Measurements from ENCODE around the gene NLRC3.

Gene NLRC3

GRCh38 chr16:3494386-3494973, 82.7 kb downstream of the NLRC3 start:
- no peak overlapping the region for H2BK5ac ChIP-seq (ENCODE audit: low read length)
- no CpG with 5 or more reads among the region's 16 CpGs for WGBS (ENCODE audit: extremely low coverage, insufficient coverage, low lambda C conversion rate)

GRCh38 chr16:3492356-3492755, 84.8 kb downstream of the NLRC3 start:
- Histone ChIP-seq H4K8ac (ENCODE audit: low read depth, low read length) (no peak overlapping the region), H3K79me1 (ENCODE audit: low read length) (no peaks in the 10 kb centered on the region), H3K18ac (ENCODE audit: low read length) (no peak overlapping the region), H3K23ac (ENCODE audit: low read length) (no peak overlapping the region), H4K5ac (ENCODE audit: low read length) (no peak overlapping the region), H2BK120ac (ENCODE audit: low read depth, low read length) (no peak overlapping the region), H2BK5ac (ENCODE audit: low read length) (no peak overlapping the region), H3K36me3 (ENCODE audit: control insufficient read depth, insufficient read depth, low read length) (no peaks in the 10 kb centered on the region), H3K27ac (ENCODE audit: low read depth, low read length) (no peak overlapping the region), H3K4me2 (ENCODE audit: low read length) (no peak overlapping the region), H3K27me3 (ENCODE audit: insufficient read depth, low read length, poor library complexity) (no peaks in the 10 kb centered on the region), H2AK5ac (ENCODE audit: low read length) (no peak overlapping the region), H3K4me3 (ENCODE audit: low read length) (no peak overlapping the region), H3K4ac (ENCODE audit: low read depth, low read length) (no peak overlapping the region), H3K4me1 (ENCODE audit: control insufficient read depth, low read depth, low read length) (no peaks in the 10 kb centered on the region), H2BK15ac (replicated peaks; ENCODE audit: low read depth) (no peak overlapping the region), H3K56ac (ENCODE audit: low read length) (no peak overlapping the region), H3K9ac (ENCODE audit: low read length) (no peak overlapping the region), H3K79me2 (ENCODE audit: control insufficient read depth, insufficient read depth, low read length) (no peaks in the 10 kb centered on the region)
- WGBS (ENCODE audit: extremely low coverage, insufficient coverage, low lambda C conversion rate): no CpG with 5 or more reads among the region's 10 CpGs
- DNase-seq: no peak

More at GRCh38 chr16:3494386-3494973, 82.7 kb downstream of the NLRC3 start:
- no peak overlapping the region for H2BK120ac ChIP-seq (ENCODE audit: low read depth, low read length)
- no peak overlapping the region for H3K9ac ChIP-seq (ENCODE audit: low read length)
- no peaks in the 10 kb centered on the region for H3K79me2 ChIP-seq (ENCODE audit: control insufficient read depth, insufficient read depth, low read length)
- H3K4ac ChIP-seq (ENCODE audit: low read depth, low read length): no peak overlapping the region
- no peak overlapping the region for H4K5ac ChIP-seq (ENCODE audit: low read length)
- H3K36me3 ChIP-seq (ENCODE audit: control insufficient read depth, insufficient read depth, low read length): no peaks in the 10 kb centered on the region
- no peak overlapping the region for H2BK15ac ChIP-seq (replicated peaks; ENCODE audit: low read depth)
- H3K56ac ChIP-seq (ENCODE audit: low read length): no peak overlapping the region
- H3K27ac ChIP-seq (ENCODE audit: low read depth, low read length): no peak overlapping the region
- H3K27me3 ChIP-seq (ENCODE audit: insufficient read depth, low read length, poor library complexity): no peaks in the 10 kb centered on the region
- H3K4me3 ChIP-seq (ENCODE audit: low read length): no peak overlapping the region
- no peak overlapping the region for H3K23ac ChIP-seq (ENCODE audit: low read length)
- H3K79me1 ChIP-seq (ENCODE audit: low read length): no peaks in the 10 kb centered on the region
- H4K8ac ChIP-seq (ENCODE audit: low read depth, low read length): no peak overlapping the region
- DNase-seq: no peak
- H2AK5ac ChIP-seq (ENCODE audit: low read length): no peak overlapping the region
- H3K4me1 ChIP-seq (ENCODE audit: control insufficient read depth, low read depth, low read length): no peaks in the 10 kb centered on the region
- no peak overlapping the region for H3K4me2 ChIP-seq (ENCODE audit: low read length)
- H3K18ac ChIP-seq (ENCODE audit: low read length): no peak overlapping the region

GRCh38 chr16:3490911-3491629, 86.1 kb downstream of the NLRC3 start:
- H3K27ac ChIP-seq (ENCODE audit: low read depth, low read length): no peak overlapping the region
- no peaks in the 10 kb centered on the region for H3K36me3 ChIP-seq (ENCODE audit: control insufficient read depth, insufficient read depth, low read length)
- no peaks in the 10 kb centered on the region for H3K79me2 ChIP-seq (ENCODE audit: control insufficient read depth, insufficient read depth, low read length)
- no peak overlapping the region for H3K4me2 ChIP-seq (ENCODE audit: low read length)
- no peak overlapping the region for H3K9ac ChIP-seq (ENCODE audit: low read length)
- H3K79me1 ChIP-seq (ENCODE audit: low read length): no peaks in the 10 kb centered on the region
- H2BK15ac ChIP-seq (replicated peaks; ENCODE audit: low read depth): no peak overlapping the region
- no peak overlapping the region for H3K18ac ChIP-seq (ENCODE audit: low read length)
- no peak overlapping the region for H3K23ac ChIP-seq (ENCODE audit: low read length)
- H3K4me3 ChIP-seq (ENCODE audit: low read length): no peak overlapping the region
- no peak for DNase-seq
- no peak overlapping the region for H4K8ac ChIP-seq (ENCODE audit: low read depth, low read length)
- no peak overlapping the region for H3K56ac ChIP-seq (ENCODE audit: low read length)
- no peak overlapping the region for H2BK5ac ChIP-seq (ENCODE audit: low read length)
- WGBS (ENCODE audit: extremely low coverage, insufficient coverage, low lambda C conversion rate): no CpG with 5 or more reads among the region's 17 CpGs
- H2AK5ac ChIP-seq (ENCODE audit: low read length): no peak overlapping the region
- H3K4me1 ChIP-seq (ENCODE audit: control insufficient read depth, low read depth, low read length): no peaks in the 10 kb centered on the region
- H3K4ac ChIP-seq (ENCODE audit: low read depth, low read length): no peak overlapping the region
- no peaks in the 10 kb centered on the region for H3K27me3 ChIP-seq (ENCODE audit: insufficient read depth, low read length, poor library complexity)
- H2BK120ac ChIP-seq (ENCODE audit: low read depth, low read length): no peak overlapping the region
- H4K5ac ChIP-seq (ENCODE audit: low read length): no peak overlapping the region
